Neuron (in vitro differentiated cells): ENCODE measurements around the gene TFRC.
"Not testable (repeated sequence)": the region's sequence is repeated elsewhere in the genome, so short reads cannot be mapped to it uniquely, and the experiment has no call there.

Source experiments
- H2AFZ ChIP-seq: one replicate; pipeline ENCODE4 v1.6.1; 2013; ENCODE audit warnings: low read depth, mild to moderate bottlenecking, inconsistent platforms, low read length, moderate library complexity
- H3K27me3 ChIP-seq: one replicate; pipeline ENCODE4 v1.6.1; 2013; ENCODE audit warnings: low read length; ENCODE audit not compliant: insufficient read depth
- H3K36me3 ChIP-seq: one replicate; pipeline ENCODE4 v1.6.1; 2013; ENCODE audit warnings: low read length; ENCODE audit not compliant: insufficient read depth
- H3K4me1 ChIP-seq: one replicate; pipeline ENCODE4 v1.6.1; 2013; ENCODE audit warnings: low read length; ENCODE audit not compliant: insufficient read depth
- H3K4me3 ChIP-seq: 2 replicates; pipeline ENCODE4 v1.5.1; 2013; ENCODE audit warnings: mild to moderate bottlenecking, low read length, moderate library complexity
- H3K9me3 ChIP-seq: one replicate; pipeline ENCODE4 v1.6.1; 2013; ENCODE audit warnings: low read length

Gene TFRC

DNA sequence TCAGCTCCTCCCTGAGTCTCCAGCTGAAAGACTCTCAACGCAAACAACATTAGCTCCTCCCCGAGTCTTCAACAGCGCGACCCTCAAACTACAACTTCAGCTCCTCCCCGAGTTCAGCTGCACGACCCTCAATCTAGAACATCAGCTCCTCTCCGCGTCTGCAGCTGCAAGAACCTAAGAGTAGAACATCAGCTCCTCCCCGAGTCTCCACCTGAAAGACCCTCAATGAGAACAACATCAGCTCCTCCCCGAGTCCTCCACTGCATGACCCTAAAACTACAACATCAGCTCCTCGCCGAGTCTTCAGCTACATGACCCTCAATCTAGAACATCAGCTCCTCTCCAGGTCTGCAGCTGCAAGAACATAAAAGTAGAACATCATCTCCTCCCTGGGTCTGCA, 78.3 kb downstream of the TFRC start:
- Histone ChIP-seq H3K4me1 (no peaks in the 10 kb centered on the region), H2AFZ (no peak overlapping the region), H3K4me3 (no peak overlapping the region), H3K36me3 (no peaks in the 10 kb centered on the region), H3K27me3 (no peaks in the 10 kb centered on the region), H3K9me3 (no peaks in the 10 kb centered on the region)

DNA sequence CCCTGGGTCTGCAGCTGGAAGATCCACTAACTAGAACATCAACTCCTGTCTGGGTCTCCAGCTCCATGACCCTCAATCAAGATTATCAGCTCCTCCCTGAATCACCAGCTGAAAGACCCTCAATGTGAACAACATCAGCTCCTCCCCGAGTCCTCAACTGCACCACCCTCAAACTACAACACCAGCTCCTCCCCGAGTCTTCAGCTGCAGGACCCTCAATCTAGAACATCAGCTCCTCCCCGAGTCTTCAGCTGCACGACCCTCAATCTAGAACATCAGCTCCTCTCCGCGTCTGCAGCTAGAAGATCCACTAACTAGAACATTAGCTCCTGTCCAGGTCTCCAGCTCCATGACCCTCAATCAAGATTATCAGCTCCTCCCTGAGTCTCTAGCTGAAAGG, 79.2 kb downstream of the TFRC start:
- not testable (repeated sequence) for H3K4me1 ChIP-seq, H3K4me3 ChIP-seq, H3K36me3 ChIP-seq, H3K27me3 ChIP-seq, H2AFZ ChIP-seq, H3K9me3 ChIP-seq

GRCh38 chr3:196001240-196001639, 80.7 kb downstream of the TFRC start:
- H3K4me3 ChIP-seq, H2AFZ ChIP-seq, H3K27me3 ChIP-seq, H3K4me1 ChIP-seq, H3K36me3 ChIP-seq, H3K9me3 ChIP-seq: not testable (repeated sequence)

DNA sequence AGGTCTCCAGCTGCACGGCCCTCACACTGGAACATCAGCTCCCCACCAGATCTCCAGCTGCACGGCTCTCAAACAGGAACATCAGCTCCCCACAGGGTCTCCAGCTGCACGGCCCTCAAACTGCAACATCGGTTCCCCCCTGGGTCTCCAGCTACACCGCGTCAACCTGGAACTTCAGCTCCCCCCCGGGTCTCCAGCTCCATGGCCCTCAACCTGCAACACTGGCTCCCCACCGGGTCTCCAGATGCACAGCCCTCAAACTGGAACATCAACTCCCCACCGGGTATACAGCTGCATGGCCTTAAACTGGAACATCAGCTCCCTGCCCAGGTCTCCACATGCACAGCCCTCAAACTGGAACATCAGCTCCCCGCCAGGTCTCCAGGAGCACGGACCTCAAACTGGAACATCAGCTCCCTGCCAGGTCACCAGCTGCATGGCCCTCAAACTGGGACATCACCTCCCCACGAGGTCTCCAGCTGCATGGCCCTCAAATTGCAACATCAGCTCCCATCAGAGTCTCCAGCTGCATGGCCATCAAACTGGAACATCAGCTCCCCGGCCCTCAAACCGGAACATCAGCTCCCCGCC, 81.4 kb downstream of the TFRC start:
- H3K36me3 ChIP-seq, H3K4me3 ChIP-seq, H3K4me1 ChIP-seq, H2AFZ ChIP-seq, H3K27me3 ChIP-seq, H3K9me3 ChIP-seq: not testable (repeated sequence)

- H2AFZ ChIP-seq = no peak overlapping the region
- no peaks in the 10 kb centered on the region for H3K36me3 ChIP-seq
- H3K27me3 ChIP-seq = no peaks in the 10 kb centered on the region
- no peaks in the 10 kb centered on the region for H3K4me1 ChIP-seq
- H3K4me3 ChIP-seq = no peak overlapping the region
- no peaks in the 10 kb centered on the region for H3K9me3 ChIP-seq
These were observed 82.0 kb downstream of the TFRC start for GRCh38 chr3:195999896-196000295.
